ENCODE results near the gene ZNF500.

The ZNF500 gene

DNA sequence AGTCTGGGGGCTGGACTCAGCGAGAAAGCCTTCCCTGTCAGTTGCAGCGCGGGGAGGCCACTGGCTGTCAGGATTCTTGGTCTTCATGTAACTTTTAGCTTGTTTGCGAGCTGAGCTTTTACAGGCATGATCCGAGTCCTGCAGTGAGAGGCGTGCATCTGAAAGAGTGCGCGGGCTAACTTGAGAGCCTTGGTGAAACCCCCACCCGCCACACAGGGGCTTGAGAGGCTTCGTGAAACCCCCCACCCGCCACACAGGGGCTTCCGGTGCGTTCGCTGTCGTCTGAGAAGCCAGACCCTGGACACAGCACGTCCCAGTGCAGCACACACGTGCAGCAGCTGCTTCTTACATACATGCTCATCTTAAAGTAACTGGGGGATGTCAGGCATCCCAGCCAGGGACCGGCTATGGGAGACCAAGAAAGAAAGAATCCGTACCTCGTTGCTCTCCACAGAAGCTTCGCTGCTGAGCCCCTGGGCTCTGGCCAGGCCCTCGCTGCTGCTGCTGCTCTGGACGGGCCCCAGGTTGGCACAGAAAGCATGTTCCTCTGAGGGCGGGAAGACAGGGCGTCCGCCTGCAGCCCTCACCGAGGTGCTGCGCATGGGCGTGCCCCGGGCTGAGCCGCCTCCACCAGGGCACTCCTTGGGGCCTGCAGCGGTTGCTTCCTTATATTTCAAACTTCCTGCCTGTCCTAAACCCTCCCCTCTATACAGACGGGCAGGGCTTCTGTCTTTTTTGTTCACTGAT, 65.8 kb downstream of the ZNF500 start:
- DNase-seq = no peak

DNA sequence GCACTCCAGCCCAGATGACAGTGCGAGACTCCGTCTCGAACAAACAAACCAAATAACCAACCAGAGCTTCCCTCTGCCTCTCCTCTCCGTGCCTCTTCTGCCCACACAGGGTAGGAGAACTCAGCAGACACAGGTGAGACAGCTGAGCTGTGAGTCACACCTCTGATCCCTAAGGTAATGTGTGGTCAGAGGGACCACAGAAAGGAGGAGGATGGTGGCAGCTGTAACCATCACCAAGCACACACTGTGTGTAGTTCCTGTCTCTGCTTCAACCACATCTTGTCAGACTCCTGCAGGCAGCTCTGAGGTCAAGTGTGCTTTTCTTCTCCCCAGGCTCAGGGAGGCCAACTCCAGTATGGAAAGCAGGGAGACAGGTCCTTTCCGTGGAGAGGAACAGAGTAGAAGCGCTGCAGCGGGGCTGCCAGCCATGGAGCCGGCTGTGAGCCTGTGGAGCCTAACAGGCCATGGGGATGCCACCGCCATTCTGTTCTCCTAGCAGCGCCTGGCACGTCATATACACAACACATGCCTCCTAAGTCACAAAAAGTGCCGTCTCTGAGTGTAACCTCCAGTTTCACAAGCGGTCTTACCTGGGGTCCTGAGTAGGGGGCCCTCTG, 66.5 kb downstream of the ZNF500 start:
- DNase-seq = no peak

DNA sequence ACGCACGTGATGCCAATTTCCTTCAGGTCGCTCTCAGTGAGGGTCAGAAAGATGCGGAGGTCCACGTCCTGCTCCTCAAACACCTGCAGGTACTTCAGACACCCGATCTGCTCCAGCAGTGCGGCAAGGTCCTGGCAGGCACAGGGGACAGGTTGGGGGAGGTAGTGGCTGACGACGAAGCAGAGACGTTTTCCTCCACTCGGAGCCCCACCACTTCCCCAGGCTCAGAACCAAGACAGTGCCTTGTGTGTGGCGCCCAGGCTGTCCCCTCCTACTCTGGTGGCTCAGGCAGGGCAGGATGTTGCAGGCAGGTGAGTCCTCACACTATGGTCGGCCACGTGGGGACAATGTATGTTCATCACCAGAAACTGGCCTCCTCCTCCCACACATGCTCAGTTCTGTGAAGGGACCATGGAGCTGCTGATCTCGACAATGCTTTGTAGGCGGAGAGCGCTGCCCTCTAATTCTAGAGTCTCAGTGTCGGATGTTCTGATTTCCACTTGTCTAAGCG, 67.9 kb downstream of the ZNF500 start:
- DNase-seq = no peak

DNA sequence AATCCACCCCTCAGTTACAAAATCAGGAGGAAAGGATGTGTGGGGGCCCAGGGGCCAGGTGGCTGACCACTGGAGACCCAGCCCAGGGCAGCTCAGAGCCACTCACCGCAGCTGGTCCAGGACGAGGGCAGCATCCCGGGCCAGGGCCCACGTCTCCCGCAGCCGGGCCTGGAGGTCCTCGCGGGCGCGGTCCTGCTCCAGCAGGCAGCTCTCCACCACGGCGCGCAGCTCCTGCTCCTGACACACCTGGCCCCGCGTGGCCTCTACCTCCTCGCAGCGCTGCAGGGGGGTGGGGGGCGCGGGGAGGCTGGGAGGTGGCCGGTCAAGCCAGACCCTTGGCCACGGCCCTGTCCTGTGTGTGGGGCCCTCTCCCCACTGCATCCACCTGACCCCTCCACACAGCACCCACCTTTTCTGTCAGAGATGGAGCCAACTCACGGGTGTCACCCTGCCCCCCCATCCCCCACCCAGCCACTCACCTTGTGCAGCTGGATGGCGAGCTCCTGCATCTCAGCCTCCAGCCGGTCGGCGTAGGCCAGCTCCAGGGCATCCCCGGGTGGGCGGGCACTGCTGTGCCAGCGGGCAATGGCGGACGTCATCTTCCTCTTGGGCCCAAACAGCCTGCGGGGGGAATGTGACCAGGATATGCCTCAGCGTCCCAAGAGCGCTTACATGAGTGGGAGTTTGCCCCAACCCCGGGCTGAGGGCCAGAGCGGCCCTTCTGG, 68.5 kb downstream of the ZNF500 start:
- DNase-seq = no peak

All from activated CD4-positive, alpha-beta T cell treated with anti-CD3 and anti-CD28 coated beads, Interleukin-2, amount 50 U/mL, for 48 hours (primary cell).